HL-60 (cell line): Measurements from ENCODE around the gene SPSB3.

Experiments
- GABPA ChIP-seq: IDR thresholded peaks from 2 replicates; pipeline ENCODE4 v1.6.1; 2012; ENCODE audit warnings: low read depth
- POLR2AphosphoS5 ChIP-seq: IDR thresholded peaks from 2 replicates; pipeline ENCODE4 v1.6.1; 2012; ENCODE audit warnings: low read depth
- TF ChIP-seq, protein P1 (sequence below): IDR thresholded peaks from one replicate; pipeline ENCODE4 v1.5.1; 2011; ENCODE audit warnings: low read length, control low read depth, inconsistent platforms; ENCODE audit not compliant: insufficient read depth
- TF ChIP-seq, protein P2 (sequence below): IDR thresholded peaks from 2 replicates; pipeline ENCODE4 v1.6.1; 2012; ENCODE audit warnings: low read depth; ENCODE audit not compliant: insufficient replicate concordance

DNA sequence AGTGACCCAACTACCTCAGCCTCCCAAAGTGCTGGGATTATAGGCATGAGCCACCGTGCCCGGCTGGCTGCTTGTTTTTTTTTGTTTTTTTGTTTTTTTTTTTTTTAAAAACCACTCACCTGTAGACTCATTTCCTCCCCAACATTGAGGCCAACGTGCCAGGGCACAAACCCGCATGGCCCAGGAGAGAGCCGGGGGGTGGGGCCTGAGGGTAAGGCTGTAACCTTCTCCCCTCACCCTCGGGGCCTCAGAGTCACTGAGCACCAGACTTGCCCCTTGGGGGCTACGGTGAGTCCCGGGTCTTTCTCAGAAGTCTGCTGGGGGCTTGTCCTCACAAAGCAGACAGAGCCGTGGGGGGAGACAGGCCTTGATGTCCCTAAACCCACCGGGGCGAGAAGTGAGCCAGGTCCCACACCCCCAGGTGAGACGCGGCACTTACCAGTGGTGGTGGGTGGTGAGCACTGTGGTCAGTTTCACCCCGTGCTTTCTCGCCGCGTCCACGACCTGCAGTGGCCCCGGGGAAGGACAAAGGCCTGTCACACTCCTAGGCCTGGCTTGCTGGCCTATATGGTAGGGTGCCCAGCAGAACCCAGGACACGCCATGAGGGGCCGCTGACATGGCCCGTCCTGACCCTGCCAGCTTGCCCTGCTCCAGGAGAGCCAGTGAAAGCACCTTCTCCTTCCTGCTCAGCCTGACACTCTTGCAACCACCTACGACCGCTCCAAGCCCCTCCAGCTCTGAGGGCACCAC is 39.7 kb upstream of the SPSB3 start:
- TF ChIP-seq, protein P1, sequence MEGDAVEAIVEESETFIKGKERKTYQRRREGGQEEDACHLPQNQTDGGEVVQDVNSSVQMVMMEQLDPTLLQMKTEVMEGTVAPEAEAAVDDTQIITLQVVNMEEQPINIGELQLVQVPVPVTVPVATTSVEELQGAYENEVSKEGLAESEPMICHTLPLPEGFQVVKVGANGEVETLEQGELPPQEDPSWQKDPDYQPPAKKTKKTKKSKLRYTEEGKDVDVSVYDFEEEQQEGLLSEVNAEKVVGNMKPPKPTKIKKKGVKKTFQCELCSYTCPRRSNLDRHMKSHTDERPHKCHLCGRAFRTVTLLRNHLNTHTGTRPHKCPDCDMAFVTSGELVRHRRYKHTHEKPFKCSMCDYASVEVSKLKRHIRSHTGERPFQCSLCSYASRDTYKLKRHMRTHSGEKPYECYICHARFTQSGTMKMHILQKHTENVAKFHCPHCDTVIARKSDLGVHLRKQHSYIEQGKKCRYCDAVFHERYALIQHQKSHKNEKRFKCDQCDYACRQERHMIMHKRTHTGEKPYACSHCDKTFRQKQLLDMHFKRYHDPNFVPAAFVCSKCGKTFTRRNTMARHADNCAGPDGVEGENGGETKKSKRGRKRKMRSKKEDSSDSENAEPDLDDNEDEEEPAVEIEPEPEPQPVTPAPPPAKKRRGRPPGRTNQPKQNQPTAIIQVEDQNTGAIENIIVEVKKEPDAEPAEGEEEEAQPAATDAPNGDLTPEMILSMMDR: no peak
- TF ChIP-seq, protein P2, sequence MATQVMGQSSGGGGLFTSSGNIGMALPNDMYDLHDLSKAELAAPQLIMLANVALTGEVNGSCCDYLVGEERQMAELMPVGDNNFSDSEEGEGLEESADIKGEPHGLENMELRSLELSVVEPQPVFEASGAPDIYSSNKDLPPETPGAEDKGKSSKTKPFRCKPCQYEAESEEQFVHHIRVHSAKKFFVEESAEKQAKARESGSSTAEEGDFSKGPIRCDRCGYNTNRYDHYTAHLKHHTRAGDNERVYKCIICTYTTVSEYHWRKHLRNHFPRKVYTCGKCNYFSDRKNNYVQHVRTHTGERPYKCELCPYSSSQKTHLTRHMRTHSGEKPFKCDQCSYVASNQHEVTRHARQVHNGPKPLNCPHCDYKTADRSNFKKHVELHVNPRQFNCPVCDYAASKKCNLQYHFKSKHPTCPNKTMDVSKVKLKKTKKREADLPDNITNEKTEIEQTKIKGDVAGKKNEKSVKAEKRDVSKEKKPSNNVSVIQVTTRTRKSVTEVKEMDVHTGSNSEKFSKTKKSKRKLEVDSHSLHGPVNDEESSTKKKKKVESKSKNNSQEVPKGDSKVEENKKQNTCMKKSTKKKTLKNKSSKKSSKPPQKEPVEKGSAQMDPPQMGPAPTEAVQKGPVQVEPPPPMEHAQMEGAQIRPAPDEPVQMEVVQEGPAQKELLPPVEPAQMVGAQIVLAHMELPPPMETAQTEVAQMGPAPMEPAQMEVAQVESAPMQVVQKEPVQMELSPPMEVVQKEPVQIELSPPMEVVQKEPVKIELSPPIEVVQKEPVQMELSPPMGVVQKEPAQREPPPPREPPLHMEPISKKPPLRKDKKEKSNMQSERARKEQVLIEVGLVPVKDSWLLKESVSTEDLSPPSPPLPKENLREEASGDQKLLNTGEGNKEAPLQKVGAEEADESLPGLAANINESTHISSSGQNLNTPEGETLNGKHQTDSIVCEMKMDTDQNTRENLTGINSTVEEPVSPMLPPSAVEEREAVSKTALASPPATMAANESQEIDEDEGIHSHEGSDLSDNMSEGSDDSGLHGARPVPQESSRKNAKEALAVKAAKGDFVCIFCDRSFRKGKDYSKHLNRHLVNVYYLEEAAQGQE: no peak
- TF ChIP-seq POLR2AphosphoS5 (no peak), GABPA (no peak)
